Hematopoietic multipotent progenitor cell (in vitro differentiated cells): ENCODE results near the gene SWI5. TPM values are rescaled to one million over a fixed set of nuclear protein-coding genes. Genes with fewer than 3 reads are reported as not detected.

Source experiments
- DNase-seq, 3 donors: peaks; one replicate each; pipeline ENCODE4 v3.0.0-alpha.2; 2011 to 2015; ENCODE audit warnings: low read depth in 2 of 3, low spot score in 2 of 3
- total RNA-seq: library from RNA; depleted of rRNA; stranded (reverse); fragments of >200 nt; gene quantifications from one replicate; pipeline ENCODE4 v1.2.3, GENCODE V29; 2012

SWI5 gene
- total RNA-seq, 1 donor, result 14.8 TPM

DNA sequence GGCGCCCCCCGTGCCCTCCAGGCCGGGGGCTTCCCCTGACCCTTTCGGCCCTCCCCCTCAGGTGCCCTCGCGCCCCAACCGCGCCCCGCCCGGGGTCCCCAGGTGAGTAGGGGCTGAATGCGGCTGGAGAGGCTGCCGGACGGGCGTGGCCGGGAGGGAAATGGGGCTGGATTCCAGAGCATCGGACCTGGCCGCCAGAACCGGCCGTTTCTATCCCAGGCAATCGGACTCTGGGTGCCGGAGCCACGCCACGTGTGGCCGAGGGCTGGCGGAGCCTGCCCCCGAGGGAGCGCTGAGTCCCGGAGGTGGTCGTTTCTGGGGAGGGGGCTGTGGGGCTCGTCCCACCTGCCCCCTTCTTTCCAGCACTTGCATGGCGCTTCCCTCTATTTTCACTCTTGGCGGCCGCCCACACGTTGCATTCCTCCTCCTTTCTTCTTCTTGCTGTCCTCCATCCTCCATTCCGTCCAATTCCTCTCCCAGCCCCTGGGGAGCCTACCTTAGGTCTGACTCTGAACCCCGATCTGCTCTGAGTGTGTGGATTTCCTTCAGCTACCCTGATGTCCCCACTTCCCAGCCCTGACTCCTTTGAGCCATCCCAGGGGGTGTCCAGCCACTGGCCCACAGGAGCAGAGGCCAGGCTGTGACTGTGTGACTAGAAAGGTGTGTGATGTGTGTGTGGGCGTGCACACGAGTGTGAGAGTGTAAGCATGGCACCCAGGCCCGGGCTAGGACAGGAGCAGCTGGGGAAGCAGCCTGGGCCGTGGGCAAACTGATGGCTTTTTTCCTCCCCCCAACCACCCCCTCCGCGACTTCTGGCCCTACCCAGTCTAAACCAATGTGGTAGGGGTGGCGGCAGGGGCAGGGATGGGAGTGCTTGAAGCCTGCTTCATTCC, 25.0 kb upstream of the SWI5 start:
- DNase-seq, result no peak

DNA sequence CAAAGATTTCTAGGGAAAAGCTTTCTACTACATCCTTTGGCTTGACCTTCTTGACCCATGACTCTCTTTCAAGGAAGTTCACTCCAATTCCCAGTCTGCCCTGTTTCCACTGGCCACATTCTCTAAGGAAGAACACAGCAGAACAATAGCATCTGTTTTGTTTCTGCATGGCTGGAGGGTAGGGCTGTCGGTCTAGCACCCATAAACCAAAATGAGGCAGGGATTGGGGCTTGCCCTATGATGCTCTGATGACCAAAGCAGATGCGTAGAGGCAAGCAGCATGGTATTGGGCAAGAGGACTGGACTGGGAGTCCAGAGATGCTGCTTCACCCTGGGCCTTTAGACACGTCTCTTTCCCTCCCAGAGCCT, 24.4 kb upstream of the SWI5 start:
- DNase-seq, result no peak

DNA sequence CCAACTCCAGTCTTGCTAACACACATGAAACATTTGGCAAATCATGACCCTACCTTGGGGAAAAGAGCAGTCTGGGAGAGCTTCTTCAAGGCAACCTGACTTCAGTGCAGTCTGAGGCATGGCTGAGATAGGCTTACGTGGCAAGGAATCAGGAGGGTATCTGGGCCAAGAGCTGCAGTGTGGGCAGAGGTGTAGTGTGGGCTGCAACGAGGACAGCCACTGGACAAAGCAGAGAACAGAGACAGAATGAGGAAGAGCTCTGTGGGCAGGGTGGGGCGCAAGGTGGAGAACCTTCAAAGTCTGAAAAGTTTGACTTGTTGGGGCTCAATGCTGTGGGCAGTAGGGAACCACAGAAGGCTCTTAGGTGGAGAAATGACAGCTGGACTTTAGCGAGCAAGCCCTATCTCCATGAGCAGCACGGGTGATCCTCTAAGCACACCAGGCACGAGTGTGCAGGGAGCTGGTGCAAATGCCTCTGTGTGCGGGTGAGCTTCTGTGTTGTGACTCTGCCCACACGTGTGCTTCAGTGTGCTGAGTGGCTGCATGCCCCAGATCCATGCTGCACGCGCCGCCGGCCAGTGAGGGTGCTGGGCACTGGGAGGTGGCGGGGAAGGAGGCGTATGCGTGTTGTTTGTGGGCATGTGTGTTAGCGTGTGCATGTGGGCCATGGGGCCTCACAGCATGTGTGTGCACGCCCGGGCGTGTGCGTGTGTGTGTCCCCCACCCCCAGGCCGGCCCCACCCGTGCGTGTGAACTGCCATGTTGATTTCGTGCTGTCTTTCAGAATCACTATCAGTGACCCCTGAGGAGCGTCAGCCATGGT, 23.5 kb upstream of the SWI5 start:
- DNase-seq, result no peak

DNA sequence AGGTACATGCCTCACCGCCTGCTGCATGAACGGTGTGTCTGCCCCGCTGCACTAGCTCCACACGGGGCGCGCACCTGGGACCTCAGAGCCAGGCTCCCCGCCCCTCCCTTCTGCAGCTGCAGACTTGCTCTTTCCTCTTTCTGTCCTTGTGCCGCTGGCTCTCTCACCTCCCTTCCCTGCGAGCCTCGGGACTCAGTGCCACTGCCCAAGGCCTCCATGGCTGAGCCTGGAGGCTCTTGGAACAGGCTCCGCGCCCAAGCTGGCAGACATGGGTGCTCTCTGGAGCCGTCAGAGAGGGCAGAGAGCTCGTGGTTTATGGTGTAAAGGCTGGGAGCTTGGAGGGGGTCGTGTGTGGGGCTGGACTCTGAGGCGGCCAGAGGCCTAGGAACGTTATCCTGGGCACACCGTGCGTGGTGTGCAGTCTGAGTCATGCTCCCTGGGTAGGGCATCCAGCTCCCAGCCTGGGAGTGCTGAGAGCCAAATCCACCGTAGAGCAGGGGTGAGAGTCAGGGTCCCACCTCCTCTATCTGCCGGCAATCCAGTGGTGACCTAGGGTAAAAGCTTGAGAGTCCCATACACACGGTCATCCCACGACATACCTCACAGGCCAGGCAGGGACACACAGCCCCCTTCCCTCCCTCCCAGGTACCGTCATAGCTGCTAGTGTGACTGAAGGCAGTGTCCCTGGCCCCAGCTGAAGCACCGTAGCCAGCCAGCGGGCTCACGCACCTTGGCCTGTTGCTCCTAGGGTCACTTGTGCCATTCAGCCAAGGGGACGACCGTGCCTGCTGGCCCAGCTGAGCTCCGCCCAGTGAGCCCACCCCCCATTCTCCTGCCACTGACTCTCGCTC, 22.7 kb upstream of the SWI5 start:
- no peak for DNase-seq

DNA sequence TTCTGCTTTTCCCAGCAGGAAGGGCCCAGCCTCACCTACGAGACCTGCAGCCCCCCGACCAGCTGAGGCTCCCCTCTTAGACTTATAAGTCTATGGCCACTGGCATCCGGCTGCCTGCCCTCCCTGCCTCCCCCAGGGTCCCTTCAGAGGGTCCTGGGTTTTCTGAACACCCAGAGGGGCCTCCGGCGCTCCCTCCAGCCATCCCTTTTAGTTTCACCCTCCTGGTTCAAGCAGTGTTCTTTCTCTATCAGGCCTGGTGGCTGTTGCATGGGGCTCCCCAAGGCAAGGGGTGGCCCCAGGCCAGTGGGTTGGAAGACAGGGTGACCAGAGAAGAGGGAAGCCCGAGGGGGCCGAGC, 22.1 kb upstream of the SWI5 start:
- DNase-seq, result no peak

DNA sequence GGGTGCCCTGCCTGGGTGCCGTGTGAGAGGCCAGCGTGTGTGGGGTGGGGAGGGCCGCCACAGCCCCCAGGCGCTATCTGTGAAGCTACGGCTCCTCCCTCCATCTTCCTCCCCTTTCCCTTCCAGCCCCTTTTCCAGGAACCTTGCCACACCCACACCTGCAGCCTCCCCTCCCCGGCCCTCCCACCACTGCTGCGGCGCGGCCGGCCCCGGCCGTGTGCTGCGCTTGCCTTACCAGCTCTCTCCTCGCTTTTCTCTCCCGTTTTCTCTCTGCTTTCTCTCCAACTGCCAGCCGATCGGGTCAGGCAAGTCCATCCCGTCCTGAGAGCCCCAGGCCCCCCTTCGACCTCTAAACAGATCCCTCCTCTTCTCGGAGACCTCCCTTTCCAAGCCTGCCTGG, 21.7 kb upstream of the SWI5 start:
- DNase-seq, result no peak

DNA sequence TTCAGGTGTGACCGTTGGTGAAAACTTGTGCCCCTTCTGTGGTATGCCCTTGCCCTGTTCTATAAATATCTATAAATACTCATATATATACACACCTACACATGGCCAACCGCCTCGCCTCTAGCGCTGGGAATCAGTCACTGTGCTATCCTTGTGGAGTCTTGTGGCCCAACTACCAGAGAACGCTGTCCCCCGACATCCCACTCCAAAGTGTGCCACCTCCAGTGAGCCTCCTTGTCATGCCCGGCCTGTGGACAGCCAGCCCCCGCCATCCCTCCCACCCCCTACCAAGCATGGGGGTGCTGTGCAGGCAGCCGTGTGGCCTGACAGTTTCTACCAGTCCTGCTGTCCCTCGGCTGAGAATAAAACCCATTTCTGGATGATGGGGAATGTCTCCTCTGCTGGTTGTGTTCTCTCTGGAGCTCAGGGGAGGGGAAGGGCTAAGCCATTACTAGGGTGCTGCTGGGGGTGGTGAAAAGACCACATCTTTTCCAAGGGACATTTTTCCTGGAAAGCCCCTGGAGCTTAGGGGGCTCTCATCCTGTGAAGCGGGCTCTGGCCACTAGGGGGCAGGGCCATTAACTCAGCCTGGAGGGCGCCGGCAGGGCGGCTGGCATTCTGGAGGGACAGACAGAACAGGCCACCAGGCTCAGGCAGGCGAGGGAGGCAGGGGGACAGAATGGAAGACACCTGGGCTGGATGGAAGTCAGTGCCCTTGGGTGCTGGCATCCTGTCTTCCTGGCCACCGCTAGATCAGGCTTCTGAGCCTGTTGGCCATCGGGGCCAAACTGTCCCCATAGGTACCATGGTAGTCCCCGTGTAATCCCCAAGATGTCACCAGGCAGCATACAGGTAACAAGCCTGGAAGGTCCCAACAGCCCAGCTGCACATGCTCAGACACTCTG, 21.0 kb upstream of the SWI5 start:
- peak in 2 of 3 donors; percentile 61 to 73 for DNase-seq

DNA sequence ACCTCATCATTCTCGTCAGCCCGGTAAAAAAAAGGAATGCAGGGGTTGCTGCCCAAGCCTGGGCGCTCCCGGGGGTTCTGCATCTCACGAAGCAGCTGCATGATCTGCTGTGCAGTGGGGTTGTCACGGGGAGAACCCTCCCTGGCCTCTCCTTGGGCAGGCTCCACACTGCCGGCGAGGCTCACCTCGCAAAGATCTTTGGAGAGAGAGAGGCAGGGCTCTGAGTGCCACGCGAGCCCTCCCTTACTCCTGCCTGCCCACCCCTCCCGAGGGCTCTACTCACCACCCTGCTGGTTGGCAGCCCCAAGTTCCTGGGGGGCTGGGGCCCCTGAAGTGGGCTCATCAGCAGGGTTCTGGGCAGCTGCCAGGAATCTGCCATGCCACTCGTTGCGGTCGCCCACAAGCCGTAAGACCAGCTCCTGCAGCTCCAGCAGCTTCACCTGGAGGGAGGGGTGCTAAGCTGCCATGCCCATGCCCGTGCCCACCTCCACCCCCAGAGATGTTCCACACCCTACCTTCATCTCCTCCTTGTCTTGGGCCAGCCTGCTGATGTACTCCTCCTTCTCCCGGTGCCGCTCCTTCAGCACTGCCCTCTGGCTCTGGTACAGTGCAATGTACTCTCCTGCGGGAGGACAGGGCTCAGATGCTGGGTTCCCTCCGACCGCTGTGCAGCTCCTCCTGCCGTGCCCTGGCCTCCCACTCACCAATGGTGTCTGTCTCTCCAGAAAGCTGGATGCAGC, 18.8 kb upstream of the SWI5 start:
- DNase-seq, result no peak

DNA sequence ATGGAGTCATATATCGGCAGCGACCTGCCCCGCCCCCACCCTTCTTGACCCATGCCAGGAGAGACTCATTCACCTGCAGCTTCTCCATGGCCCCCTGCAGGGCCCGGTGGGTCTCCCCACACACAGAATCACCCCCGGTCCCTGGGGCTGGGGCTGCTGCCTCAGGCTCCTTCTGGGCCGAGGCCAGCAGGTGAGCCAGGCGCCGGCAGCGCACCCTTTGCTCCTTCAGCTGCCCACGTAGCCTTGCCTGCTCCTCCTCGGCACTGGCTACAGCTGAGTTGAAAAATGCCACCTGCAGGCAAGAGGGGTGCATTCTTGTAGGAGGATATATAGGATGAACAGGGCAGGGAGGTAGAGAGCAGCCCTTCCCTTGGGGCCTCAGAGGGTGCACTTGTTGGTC, 18.2 kb upstream of the SWI5 start:
- no peak for DNase-seq

DNA sequence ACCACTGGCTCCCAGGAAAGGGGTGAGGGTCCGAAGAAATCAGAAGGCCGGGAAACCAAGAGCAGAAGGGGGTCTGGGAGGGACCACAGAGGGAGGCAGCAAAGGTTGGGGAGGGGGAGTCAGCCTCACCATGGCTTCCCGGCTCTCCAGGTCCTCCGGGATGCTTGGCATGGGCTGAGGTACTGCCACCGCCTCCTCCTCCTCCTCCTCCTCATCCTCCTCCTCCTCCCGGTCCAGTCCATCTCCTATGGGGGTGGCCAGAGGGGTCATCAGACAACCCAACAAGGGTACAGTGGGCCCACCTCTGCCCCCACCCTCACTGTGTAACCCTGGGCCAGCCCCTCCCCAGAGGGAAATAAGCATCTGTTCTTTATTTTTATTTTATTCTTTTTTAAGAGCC, 17.8 kb upstream of the SWI5 start:
- no peak for DNase-seq

DNA sequence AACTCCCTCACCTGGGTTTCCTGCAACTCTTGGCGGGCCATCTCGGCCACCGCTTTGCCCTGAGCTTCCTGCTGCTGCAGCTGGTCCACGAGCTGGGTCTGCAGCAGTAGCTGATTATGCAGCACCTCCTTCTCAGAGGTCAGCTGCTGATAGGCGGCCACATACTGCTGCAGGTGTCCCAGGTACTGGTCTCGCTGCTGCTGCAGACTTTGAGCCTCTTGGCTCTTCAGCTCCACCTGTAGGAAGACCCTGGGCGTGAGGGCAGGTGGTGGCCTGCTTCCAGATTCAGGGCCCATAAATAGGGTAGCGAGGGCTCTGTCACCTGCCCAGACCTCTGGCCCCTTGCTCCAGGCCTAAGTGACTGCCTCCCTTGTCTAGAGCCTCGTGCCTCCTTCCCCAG, 16.9 kb upstream of the SWI5 start:
- no peak for DNase-seq

DNA sequence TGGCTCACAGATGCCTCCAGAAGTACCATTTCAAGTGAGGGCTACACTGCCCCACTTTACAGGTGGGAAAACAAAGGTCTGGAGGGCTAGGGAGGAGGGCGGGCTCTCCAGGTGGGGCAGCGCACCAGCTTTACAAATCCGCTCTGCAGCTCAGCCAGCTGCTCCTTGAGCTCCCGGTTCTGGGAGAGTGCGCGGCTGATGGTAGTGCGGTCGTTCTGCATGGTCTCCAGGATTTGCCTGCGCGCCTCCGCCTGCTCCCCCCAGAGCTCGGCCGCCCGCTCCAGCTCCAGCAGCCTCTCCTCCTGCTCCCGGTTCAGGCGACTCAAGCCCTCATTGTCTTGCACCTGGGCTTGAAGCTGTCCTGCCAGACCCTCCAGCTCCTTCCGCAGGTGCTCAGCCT, 15.7 kb upstream of the SWI5 start:
- no peak for DNase-seq

DNA sequence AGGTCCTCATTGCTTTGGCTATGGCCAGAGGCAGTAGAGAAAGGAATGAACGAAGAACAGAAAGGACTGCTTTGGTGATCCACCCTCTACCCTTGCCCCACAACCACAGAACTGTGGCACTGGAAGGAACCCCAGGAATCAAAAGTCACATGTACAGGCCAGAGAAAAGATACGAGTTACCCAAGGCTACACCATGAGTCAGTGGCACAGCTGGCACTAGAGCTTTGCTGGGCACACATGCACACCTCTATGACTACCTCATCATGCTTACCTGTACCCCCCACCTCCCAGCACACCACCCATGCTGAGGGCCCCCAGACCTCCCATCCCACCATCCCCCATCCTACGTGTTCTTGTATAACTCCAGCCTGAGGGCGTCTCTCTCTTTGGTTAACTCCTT, 13.4 kb upstream of the SWI5 start:
- DNase-seq, result no peak

DNA sequence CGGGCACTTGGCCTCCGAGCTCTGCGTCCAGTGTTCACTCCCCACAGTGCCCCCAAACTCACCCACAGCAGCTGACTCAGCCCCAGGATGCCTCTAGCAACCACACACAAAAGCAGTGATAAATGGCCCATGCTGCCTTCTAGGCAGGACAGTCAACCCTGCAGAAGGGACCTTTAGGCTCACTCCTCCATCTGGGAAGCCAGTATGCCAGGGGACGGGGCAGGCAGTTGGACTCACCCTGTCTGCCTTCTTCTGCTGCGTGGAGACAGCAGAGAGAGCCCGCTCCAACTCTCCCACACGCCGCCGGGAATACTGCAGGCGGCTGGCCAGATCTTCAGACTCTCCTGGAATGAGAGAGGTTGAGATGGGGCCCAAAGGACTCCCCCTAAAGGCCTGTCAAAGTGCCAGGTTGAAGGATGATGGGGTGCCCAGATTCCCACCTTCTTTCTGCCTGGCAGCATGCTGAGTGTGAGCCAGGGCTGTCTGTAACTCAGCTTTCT, 10.7 kb upstream of the SWI5 start:
- DNase-seq, result no peak

DNA sequence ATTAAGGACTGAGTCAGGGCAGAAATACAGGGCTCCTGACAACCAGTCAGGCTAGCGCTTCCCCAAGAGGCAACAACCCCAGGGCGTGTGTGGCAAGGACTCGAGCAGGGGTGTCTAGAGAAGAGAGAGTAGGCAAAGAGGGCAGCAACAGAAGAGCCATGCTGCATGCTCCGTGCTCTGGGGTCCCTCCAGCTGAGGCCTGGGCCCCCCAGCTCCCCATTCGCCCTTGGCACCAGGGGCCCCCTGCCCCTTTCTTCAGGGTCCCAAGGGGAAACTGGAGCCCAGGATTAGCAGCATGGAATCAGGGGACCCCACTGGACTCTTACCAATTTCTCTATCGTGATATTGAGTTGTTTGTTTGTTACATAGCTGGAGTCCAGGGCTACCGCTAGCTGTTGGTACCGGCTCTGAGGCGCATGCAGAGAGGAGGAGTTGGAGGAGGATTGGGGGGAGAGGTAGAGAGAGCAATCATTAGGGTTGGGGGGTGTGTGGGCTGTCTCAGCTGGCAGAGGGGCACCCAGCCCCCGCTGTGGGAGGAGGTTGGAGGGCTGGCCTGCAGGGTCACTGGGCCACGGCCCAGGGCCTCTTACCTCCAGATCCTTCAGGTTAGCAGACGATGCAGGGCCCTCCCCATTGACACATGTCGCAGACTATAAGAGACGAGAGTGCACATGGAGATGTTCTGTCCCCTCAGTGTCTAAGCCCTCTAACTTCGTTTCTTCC, 9.0 kb upstream of the SWI5 start:
- no peak for DNase-seq

DNA sequence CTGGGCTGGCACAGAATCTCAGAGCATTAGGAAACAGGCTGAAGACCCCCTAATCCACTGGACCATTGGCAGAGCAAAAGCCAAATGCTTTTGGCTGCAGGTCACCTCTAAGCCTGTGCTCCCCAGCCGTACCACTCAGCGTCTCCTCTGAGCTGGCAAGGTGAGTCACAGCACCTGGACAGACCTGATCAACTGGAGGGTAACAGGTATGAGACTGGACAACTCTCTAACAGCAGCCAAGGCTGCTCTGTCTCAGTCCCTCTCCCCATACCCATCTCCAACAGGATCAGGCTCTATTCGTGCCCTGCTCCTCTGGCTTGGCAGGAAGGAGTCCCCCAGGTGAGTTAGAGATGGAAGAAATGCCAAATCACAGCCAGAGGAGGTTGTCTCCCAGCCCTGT, 5.0 kb upstream of the SWI5 start:
- no peak for DNase-seq

DNA sequence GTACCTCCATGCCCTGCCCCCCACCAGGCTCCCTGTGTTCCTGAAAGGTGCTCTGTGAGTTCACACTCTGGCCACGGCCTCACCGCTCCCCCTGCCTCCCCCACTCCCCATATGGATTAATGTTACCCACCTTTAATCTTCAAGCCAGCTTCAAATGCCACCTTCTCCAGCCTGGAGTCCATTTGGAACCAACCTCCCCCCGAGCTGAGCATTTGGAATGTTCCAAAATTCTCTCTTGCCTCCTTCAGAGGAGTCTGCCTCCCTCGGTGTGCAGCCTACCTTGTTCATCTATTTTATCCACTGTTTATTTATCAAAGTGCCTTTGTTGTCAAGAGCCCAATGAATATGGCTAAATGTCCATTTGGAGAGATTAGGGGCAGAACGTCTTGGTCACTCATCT, 4.6 kb upstream of the SWI5 start:
- DNase-seq, result no peak

DNA sequence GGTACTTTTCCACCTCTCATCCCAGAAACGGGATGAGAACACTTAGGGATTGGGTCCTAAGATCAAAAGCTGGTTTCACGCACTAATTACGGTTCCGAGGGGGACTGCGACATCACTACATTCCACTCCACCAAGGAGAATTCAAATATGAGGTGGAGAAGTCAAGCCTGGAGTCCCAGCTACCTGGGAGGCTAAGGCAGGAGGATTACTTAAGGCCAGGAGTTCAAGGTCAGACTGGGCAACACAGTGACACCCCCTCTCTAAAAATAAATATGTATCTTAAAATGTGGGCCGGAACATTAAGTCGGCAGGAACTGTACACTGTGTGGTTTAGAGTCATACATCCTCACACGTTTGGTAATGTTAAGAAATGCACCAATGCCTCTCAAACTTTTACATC, 1.8 kb upstream of the SWI5 start:
- DNase-seq, result no peak
